ENCODE data around the gene NOS1. TPM values are rescaled to one million over a fixed set of nuclear protein-coding genes. Genes with fewer than 3 reads are reported as not detected.

NOS1 gene
- total RNA-seq, 4 donors from 2014 or later = 0.79 to 1.6 (median 0.96) TPM; not detected in 1

DNA sequence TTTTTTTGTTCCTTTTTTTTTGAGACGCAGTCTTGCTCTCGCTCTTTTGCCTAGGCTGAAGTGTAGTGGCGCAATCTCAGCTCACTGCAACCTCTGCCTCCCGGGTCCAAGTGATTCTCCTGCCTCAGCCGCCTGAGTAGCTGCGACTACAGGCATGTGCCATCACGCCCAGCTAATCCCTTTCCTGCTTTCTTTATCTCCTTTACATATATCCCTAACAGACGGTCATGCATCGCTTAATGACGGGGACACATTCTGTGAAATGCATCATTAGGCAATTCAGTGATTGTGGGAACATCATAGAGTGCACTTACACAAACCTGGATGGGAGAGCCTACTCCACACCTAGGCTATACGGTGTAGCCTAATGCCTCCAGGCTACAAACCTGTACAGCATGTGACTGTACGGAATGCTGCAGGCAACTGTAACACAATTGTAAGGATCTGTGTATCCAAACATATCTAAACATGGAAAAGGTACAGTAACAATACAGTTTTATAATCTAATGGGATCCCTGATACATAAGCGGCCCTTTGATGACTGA lies 32.8 kb downstream of the NOS1 start:
- intact Hi-C loops (cut with DNase I; ENCODE audit: low total_unique reads) (no loop called here), in situ Hi-C loops (cut with MboI; ENCODE audit: low pct_ligation_motif_present in 1 of 4, low pct_unique_long_range_greater_than_20kb in 1 of 4, low sequenced_read_pairs in 3 of 4) (no loop called here)
- Histone ChIP-seq H3K27ac (no peak overlapping the region), H3K27me3 (peaks cover 14% of the 10 kb centered on the region), H3K36me3 (no peaks in the 10 kb centered on the region), H3K4me3 (no peak overlapping the region), H3K9me3 (no peaks in the 10 kb centered on the region), H3K4me1 (no peaks in the 10 kb centered on the region)
- TF ChIP-seq, protein P1, sequence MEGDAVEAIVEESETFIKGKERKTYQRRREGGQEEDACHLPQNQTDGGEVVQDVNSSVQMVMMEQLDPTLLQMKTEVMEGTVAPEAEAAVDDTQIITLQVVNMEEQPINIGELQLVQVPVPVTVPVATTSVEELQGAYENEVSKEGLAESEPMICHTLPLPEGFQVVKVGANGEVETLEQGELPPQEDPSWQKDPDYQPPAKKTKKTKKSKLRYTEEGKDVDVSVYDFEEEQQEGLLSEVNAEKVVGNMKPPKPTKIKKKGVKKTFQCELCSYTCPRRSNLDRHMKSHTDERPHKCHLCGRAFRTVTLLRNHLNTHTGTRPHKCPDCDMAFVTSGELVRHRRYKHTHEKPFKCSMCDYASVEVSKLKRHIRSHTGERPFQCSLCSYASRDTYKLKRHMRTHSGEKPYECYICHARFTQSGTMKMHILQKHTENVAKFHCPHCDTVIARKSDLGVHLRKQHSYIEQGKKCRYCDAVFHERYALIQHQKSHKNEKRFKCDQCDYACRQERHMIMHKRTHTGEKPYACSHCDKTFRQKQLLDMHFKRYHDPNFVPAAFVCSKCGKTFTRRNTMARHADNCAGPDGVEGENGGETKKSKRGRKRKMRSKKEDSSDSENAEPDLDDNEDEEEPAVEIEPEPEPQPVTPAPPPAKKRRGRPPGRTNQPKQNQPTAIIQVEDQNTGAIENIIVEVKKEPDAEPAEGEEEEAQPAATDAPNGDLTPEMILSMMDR (IDR thresholded peaks at IDR 0.05) = no peak
- no peak for TF ChIP-seq EP300 (IDR thresholded peaks at IDR 0.05; ENCODE audit: low read depth)
- no peak for TF ChIP-seq POLR2AphosphoS5 (IDR thresholded peaks at IDR 0.05)
- TF ChIP-seq POLR2A (IDR thresholded peaks at IDR 0.05) = no peak
- no peak for DNase-seq
- WGBS, 2 donors (ENCODE audit: low coverage in 1 of 2) = 66 to 76% methylated on average over 7 to 13 of the region's 13 CpGs

DNA sequence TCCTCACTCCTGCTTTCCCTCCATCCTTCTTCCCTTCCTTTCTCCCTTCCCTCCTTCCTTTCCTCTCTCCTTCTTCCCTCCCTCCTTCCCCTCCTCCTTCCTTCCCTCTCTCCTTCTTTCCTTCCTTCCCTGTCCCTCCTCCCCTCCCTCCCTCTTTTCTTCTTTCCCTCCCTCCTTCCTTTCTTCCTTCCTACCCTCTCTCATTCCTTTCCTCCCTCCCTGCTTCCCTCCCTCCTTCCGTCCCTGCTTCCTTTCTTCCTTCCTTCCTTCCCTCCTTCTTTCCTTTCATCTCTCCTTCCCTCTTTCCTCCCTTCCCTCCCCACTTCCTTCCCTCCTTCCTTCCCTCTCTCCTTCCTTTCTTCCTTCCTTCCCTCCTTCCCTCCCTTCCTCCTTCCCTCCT lies 39.0 kb downstream of the NOS1 start:
- Histone ChIP-seq H3K4me3 (no peak overlapping the region), H3K27ac (no peak overlapping the region), H3K4me1 (no peaks in the 10 kb centered on the region), H3K36me3 (no peaks in the 10 kb centered on the region), H3K27me3 (peaks cover 7% of the 10 kb centered on the region), H3K9me3 (no peaks in the 10 kb centered on the region)
- TF ChIP-seq POLR2AphosphoS5 (IDR thresholded peaks at IDR 0.05) = no peak
- TF ChIP-seq EP300 (IDR thresholded peaks at IDR 0.05; ENCODE audit: low read depth) = no peak
- no peak for TF ChIP-seq POLR2A (IDR thresholded peaks at IDR 0.05)
- TF ChIP-seq, protein P1 (IDR thresholded peaks at IDR 0.05) = no peak
- no peak for DNase-seq
- intact Hi-C loops (cut with DNase I; ENCODE audit: low total_unique reads) (no loop called here), in situ Hi-C loops (cut with MboI; ENCODE audit: low pct_ligation_motif_present in 1 of 4, low pct_unique_long_range_greater_than_20kb in 1 of 4, low sequenced_read_pairs in 3 of 4) (no loop called here)
- WGBS, 2 donors (ENCODE audit: low coverage in 1 of 2) = 64% methylated on average over 1 of the region's 1 CpG; no CpG with 5 or more reads in 1 of the 2 donors

DNA sequence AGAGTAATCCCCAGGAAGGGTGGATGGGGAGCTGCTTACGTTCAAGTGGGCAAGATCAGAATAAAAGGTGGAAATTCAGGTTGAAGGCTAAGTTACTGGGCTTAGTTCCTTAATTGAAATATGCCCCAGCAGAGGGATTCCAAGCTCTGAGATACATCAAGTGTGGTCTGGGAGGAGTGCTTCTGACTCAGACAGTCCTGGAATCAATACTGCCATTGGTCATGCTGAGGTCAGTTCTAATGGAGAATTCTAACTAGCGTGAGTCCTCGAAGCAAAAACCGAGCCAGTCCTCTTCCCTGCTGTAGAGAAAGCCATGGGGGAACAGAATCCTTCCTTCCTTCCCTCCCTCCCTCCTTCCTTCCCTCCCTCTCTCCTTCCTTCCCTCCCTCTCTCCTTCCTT lies 39.9 kb downstream of the NOS1 start:
- Histone ChIP-seq H3K4me3 (no peak overlapping the region), H3K9me3 (no peaks in the 10 kb centered on the region), H3K27ac (no peak overlapping the region), H3K27me3 (peaks cover under 1% of the 10 kb centered on the region), H3K4me1 (no peaks in the 10 kb centered on the region), H3K36me3 (no peaks in the 10 kb centered on the region)
- TF ChIP-seq POLR2A (IDR thresholded peaks at IDR 0.05) (no peak), POLR2AphosphoS5 (IDR thresholded peaks at IDR 0.05) (no peak), EP300 (IDR thresholded peaks at IDR 0.05; ENCODE audit: low read depth) (no peak)
- TF ChIP-seq, protein P1 (IDR thresholded peaks at IDR 0.05) = no peak
- no peak for DNase-seq
- in situ Hi-C loops (cut with MboI; ENCODE audit: low pct_ligation_motif_present in 1 of 4, low pct_unique_long_range_greater_than_20kb in 1 of 4, low sequenced_read_pairs in 3 of 4) = no loop called here
- intact Hi-C loops (cut with DNase I; ENCODE audit: low total_unique reads) = no loop called here
- WGBS, 2 donors (ENCODE audit: low coverage in 1 of 2) = 63 to 79% methylated on average over 3 to 4 of the region's 4 CpGs

DNA sequence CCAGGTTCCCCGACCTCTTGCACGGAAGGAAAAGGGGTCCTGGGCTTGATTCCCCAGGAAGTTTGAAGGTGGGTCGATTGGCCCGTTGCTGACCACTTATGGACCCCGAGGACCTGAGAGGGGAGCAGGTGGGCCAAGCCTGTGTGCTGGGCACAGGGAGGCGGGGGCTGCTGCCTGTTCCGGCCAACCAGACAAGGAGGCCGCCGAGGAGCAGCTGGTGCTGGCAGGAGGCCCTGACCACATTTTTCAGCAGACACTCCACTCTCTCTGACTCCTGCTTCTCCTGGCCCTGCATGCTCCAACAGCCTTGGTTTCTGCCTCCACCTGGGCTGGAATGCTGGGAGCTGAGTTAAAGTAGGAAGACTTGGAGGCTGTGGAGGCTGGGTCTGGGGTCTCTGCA lies 42.8 kb downstream of the NOS1 start:
- H3K36me3 ChIP-seq = no peaks in the 10 kb centered on the region
- TF ChIP-seq POLR2AphosphoS5 (IDR thresholded peaks at IDR 0.05) (no peak), POLR2A (IDR thresholded peaks at IDR 0.05) (no peak), EP300 (IDR thresholded peaks at IDR 0.05; ENCODE audit: low read depth) (no peak)
- TF ChIP-seq, protein P1 (IDR thresholded peaks at IDR 0.05) = no peak
- H3K27me3 ChIP-seq = no peaks in the 10 kb centered on the region
- no peaks in the 10 kb centered on the region for H3K9me3 ChIP-seq
- H3K4me3 ChIP-seq = no peak overlapping the region
- no peak overlapping the region for H3K27ac ChIP-seq
- in situ Hi-C loops (cut with MboI; ENCODE audit: low pct_ligation_motif_present in 1 of 4, low pct_unique_long_range_greater_than_20kb in 1 of 4, low sequenced_read_pairs in 3 of 4) (no loop called here), intact Hi-C loops (cut with DNase I; ENCODE audit: low total_unique reads) (no loop called here)
- DNase-seq = no peak
- H3K4me1 ChIP-seq = no peaks in the 10 kb centered on the region
- 81 to 92% methylated on average over 2 to 9 of the region's 9 CpGs for WGBS, 2 donors (ENCODE audit: low coverage in 1 of 2)

All from transverse colon (tissue), 4 donors.